ENCODE results near the gene ATP2C2. TPM values are rescaled to one million over a fixed set of nuclear protein-coding genes. Genes with fewer than 3 reads are reported as not detected.

ATP2C2 gene
- total RNA-seq, 2 experiments from 2014 or later = not detected

DNA sequence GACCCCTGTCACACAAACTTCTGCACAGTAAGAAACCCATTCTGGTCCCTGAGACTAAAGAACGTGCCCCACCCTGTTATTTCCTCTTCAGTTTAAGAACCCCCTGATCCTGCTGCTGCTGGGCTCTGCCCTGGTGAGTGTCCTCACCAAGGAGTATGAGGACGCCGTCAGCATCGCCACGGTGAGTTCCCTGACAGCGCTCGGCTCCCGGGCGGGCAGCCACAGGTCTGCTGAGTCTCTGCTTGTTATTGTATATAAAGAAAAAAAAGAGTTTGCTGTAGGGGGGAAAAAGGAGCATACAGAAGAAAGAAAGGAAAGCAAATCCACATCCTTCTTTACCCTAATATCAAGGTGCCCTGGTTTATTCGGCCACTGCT is 40.0 kb downstream of the ATP2C2 start:
- Histone ChIP-seq H3K4me1 (ENCODE audit: insufficient read depth, low read length) (no peaks in the 10 kb centered on the region), H3K27me3 (ENCODE audit: control insufficient read depth in 1 of 2, insufficient read depth in 2 of 2, low read length in 2 of 2) (peaks cover 11 to 15% of the 10 kb centered on the region in 2 experiments), H3K36me3 (ENCODE audit: insufficient read depth, low read length) (no peaks in the 10 kb centered on the region), H3K27ac (ENCODE audit: low read depth in 1 of 2, low read length in 2 of 2) (no peak overlapping the region), H3K4me3 (ENCODE audit: low read length) (no peak overlapping the region), H3K9me3 (ENCODE audit: control insufficient read depth in 1 of 2, insufficient read depth in 1 of 2, low read length in 2 of 2) (peaks cover 0 to 6% of the 10 kb centered on the region in 2 experiments)
- intact Hi-C loops (cut with DNase I, micrococcal nuclease) = no loop called here
- Mint-ChIP-seq H3K27ac (no peak overlapping the region), H3K27me3 (peaks cover 52% of the 10 kb centered on the region), H3K4me1 (ENCODE audit: low read depth) (no peaks in the 10 kb centered on the region), H3K4me3 (no peak overlapping the region), H3K36me3 (ENCODE audit: low read depth) (no peaks in the 10 kb centered on the region), H3K9me3 (no peaks in the 10 kb centered on the region)
- DNase-seq (no peak), ATAC-seq (ENCODE audit: poor library complexity) (no peak)
- TF ChIP-seq, protein P1, sequence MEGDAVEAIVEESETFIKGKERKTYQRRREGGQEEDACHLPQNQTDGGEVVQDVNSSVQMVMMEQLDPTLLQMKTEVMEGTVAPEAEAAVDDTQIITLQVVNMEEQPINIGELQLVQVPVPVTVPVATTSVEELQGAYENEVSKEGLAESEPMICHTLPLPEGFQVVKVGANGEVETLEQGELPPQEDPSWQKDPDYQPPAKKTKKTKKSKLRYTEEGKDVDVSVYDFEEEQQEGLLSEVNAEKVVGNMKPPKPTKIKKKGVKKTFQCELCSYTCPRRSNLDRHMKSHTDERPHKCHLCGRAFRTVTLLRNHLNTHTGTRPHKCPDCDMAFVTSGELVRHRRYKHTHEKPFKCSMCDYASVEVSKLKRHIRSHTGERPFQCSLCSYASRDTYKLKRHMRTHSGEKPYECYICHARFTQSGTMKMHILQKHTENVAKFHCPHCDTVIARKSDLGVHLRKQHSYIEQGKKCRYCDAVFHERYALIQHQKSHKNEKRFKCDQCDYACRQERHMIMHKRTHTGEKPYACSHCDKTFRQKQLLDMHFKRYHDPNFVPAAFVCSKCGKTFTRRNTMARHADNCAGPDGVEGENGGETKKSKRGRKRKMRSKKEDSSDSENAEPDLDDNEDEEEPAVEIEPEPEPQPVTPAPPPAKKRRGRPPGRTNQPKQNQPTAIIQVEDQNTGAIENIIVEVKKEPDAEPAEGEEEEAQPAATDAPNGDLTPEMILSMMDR (IDR thresholded peaks at IDR 0.05) = no peak
- POLR2A ChIA-PET = no interaction called here
- CTCF ChIA-PET = no interaction called here

DNA sequence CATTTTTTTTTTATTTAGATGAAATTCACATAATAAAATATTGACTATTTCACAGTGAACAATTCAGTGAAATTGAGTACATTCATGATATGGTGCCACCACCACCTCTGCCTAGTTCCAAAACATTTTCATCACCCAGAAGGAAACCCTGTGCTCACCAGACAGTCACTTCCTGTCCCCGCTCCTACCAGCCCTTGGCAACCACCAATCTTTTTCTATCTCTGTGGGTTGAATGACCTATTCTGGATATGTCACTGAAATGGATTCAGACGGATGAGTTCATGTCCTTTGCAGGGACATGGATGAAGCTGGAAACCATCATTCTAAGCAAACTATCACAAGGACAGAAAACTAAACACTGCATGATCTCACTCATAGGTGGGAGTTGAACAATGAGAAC is 40.5 kb downstream of the ATP2C2 start:
- Histone ChIP-seq H3K4me1 (ENCODE audit: insufficient read depth, low read length) (no peaks in the 10 kb centered on the region), H3K4me3 (ENCODE audit: low read length) (no peak overlapping the region), H3K36me3 (ENCODE audit: insufficient read depth, low read length) (no peaks in the 10 kb centered on the region), H3K27me3 (ENCODE audit: control insufficient read depth in 1 of 2, insufficient read depth in 2 of 2, low read length in 2 of 2) (peaks cover 11 to 15% of the 10 kb centered on the region in 2 experiments), H3K27ac (ENCODE audit: low read depth in 1 of 2, low read length in 2 of 2) (no peak overlapping the region), H3K9me3 (ENCODE audit: control insufficient read depth in 1 of 2, insufficient read depth in 1 of 2, low read length in 2 of 2) (peaks cover 0 to 6% of the 10 kb centered on the region in 2 experiments)
- intact Hi-C loops (cut with DNase I, micrococcal nuclease) = no loop called here
- no peaks in the 10 kb centered on the region for H3K9me3 Mint-ChIP-seq
- ChIA-PET CTCF (no interaction called here), POLR2A (no interaction called here)
- DNase-seq (no peak), ATAC-seq (ENCODE audit: poor library complexity) (no peak)
- TF ChIP-seq, protein P1 (IDR thresholded peaks at IDR 0.05) = no peak
- no peaks in the 10 kb centered on the region for H3K36me3 Mint-ChIP-seq (ENCODE audit: low read depth)
- H3K4me1 Mint-ChIP-seq (ENCODE audit: low read depth) = no peaks in the 10 kb centered on the region
- no peak overlapping the region for H3K4me3 Mint-ChIP-seq
- no peak overlapping the region for H3K27ac Mint-ChIP-seq
- peaks cover 52% of the 10 kb centered on the region for H3K27me3 Mint-ChIP-seq

DNA sequence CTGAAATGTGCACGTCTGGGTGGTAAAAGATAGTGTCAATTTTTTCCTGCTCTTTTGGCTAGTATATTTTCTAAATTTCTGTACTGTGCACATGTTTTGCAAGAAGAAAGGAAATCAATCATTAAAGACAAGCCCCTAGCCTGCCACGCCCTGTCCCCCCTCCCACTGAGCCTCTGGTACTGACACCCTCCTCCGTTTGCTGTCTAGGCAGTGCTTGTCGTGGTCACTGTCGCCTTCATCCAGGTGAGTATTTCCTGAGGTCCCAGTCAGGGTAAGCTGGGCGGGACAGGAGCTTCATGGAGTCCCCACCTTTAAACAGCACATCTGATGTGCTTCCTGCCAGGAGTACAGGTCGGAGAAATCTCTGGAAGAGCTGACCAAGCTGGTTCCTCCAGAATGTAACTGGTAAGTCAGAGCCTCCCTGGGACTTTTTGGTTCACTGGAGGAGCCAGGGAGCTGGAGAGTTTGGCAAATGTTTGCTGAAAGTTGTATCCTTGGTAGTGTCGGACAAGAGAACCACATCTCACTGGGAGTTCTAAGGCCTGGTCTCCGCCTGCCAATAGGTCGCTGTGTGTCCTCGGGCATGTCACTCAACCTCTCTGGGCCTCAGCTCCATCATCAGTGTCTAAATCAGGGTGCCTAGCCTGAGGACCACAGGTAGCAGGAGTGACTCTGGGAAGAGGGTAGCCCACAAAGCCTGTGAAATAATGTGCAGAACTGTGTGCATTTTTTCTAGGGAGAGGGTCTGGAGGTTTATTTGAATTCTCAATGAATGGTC is 42.2 kb downstream of the ATP2C2 start:
- Mint-ChIP-seq H3K9me3 (no peaks in the 10 kb centered on the region), H3K27me3 (peaks cover 35% of the 10 kb centered on the region), H3K4me3 (no peak overlapping the region), H3K27ac (no peak overlapping the region), H3K36me3 (ENCODE audit: low read depth) (no peaks in the 10 kb centered on the region), H3K4me1 (ENCODE audit: low read depth) (no peaks in the 10 kb centered on the region)
- no peaks in the 10 kb centered on the region for H3K36me3 ChIP-seq (ENCODE audit: insufficient read depth, low read length)
- no peak overlapping the region for H3K27ac ChIP-seq (ENCODE audit: low read depth in 1 of 2, low read length in 2 of 2)
- no peak for ATAC-seq (ENCODE audit: poor library complexity)
- TF ChIP-seq, protein P1 (IDR thresholded peaks at IDR 0.05) = no peak
- intact Hi-C loops (cut with DNase I, micrococcal nuclease) = no loop called here
- no peak for DNase-seq
- no peak overlapping the region for H3K4me3 ChIP-seq (ENCODE audit: low read length)
- ChIA-PET POLR2A (no interaction called here), CTCF (no interaction called here)
- H3K27me3 ChIP-seq (ENCODE audit: control insufficient read depth in 1 of 2, insufficient read depth in 2 of 2, low read length in 2 of 2) = peaks cover 4 to 15% of the 10 kb centered on the region in 2 experiments
- no peaks in the 10 kb centered on the region for H3K4me1 ChIP-seq (ENCODE audit: insufficient read depth, low read length)
- no peaks in the 10 kb centered on the region for H3K9me3 ChIP-seq (ENCODE audit: control insufficient read depth in 1 of 2, insufficient read depth in 1 of 2, low read length in 2 of 2)

Measured in CD4-positive, alpha-beta T cell (primary cell).